ENCODE data around the gene SLC4A3.

Gene SLC4A3

DNA sequence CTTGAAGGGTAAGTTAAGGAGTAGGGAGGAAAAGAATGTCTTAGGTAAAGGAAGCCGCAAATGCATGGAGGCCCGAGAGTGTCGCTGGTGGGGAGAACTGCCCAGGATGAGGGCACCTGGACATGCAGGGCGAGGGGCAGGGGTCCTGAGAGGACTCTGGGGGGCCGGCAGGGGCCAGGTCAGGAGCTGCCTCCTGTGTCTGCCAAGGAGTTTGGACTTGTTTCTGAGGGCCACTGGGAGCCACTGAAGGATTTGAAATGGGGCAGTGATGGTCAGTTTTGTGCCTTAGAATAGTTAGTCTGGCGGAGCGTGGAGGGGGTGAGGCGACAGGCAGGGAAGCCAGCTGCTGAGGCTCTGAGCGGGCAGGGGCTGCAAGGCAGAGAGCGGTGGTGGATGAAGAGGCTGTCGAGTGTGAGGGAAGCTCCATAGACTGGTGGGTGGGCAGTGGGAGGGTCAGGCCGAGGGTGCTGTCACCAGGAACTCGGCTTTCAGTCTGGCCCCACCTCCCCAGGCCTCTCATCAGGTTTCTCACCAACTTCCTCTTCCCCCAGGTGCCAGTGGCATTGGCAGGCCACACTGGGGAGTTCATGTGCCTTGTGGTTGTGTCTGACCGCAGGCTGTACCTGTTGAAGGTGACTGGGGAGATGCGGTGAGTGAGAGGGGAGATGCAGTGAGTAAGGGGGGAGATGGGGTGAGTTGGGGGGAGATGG lies 14.7 kb upstream of the SLC4A3 start:
- no peak for DNase-seq (ENCODE audit: low spot score)

DNA sequence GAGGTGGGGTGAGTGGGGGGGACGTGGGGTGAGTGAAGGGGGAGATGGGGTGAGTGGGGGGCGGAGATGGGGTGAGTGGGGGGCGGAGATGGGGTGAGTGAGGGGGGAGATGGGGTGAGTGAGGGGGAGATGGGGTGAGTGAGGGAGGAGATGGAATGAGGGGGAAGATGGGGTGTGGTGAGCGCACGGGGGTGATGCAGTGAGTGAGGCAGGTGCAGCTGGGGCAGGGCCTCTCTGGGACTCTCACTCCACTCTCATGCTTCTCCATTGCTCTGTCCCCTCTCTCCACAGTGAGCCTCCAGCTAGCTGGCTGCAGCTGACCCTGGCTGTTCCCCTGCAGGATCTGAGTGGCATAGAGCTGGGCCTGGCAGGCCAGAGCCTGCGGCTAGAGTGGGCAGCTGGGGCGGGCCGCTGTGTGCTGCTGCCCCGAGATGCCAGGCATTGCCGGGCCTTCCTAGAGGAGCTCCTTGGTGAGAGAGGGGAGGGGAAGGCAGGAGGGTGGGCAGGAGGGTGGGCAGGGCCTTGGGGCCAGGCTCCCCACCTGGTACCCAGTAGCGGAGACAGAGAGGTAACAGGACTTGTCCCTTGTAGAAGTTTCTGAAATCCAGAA lies 13.9 kb upstream of the SLC4A3 start:
- no peak for DNase-seq (ENCODE audit: low spot score)

DNA sequence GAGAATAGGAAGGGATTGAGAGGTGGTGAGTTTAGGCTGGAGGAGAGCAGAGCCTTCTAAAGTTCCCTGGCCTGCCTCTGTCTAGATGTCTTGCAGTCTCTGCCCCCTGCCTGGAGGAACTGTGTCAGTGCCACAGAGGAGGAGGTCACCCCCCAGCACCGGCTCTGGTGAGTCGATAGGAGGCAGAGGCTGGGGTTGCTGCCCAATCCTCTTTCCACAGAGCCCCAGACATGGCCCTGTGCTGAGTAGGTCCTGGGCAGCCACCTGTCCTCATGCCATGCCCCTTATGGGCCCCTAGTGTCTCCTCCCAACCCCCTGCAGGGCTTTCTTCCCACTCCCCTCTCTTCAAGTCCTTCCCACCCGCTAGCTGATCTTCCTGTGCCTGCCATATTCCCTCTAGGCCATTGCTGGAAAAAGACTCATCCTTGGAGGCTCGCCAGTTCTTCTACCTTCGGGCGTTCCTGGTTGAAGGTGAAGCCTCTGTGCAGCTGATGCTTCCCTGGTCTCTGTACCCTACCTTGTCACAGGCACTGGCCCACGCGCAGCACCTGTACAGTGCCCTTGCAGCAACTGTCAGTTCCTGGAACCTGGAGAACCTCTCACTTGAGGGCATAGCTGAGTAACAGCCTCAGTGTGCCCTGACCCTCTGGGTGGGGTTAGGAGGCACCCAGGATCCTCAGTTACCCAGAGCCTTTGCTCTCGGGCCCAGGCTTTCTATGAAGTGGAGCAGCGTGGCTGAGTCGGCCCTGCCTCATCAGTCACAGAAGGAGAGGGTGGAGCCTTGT lies 13.2 kb upstream of the SLC4A3 start:
- no peak for DNase-seq (ENCODE audit: low spot score)

DNA sequence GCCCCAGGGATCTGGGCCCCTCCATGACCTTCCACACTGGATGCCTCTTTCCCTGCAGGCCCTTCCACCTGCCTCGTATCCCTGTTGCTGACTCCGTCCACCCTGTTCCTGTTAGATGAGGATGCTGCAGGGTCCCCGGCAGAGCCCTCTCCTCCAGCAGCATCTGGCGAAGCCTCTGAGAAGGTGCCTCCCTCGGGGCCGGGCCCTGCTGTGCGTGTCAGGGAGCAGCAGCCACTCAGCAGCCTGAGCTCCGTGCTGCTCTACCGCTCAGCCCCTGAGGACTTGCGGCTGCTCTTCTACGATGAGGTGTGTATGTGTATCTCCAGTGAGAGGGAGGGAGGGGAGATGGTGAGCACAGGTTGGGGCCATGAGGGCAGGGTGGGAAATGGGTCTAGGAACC lies 12.4 kb upstream of the SLC4A3 start:
- no peak for DNase-seq (ENCODE audit: low spot score)

DNA sequence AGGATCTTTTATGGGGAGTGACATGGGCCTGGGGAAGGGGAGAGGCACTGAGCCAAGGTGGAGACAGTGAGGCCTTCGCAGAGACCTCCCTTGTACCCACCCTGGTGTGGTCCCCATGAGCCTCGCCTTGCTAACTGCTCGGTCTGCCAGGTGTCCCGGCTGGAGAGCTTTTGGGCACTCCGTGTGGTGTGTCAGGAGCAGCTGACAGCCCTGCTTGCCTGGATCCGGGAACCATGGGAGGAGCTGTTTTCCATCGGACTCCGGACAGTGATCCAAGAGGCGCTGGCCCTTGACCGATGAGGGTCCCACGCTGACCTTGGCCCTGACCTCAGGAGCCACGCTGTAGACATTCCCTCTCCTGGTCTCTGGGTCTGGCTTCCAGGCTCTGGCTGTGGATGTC lies 11.5 kb upstream of the SLC4A3 start:
- DNase-seq (ENCODE audit: low spot score): no peak

DNA sequence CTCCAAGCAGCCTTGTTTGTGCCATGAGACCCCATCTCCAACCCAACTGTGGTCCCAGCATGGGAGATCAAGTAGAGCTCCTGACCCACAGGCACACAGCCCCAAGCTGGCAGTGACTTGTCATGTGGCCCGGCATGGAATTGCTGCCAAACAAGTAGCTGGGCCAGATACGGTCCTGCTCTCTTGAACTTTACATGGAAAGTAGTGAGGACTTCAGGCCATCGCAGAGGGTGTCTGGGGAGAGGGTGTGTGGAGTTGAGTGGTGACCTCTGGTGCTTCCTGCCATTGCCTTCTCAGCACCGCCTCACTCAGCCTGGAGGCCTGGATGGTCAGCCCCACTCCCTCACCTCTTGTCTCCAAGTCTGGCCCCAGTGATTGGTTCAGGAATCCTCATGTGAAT lies 10.9 kb upstream of the SLC4A3 start:
- no peak for DNase-seq (ENCODE audit: low spot score)

DNA sequence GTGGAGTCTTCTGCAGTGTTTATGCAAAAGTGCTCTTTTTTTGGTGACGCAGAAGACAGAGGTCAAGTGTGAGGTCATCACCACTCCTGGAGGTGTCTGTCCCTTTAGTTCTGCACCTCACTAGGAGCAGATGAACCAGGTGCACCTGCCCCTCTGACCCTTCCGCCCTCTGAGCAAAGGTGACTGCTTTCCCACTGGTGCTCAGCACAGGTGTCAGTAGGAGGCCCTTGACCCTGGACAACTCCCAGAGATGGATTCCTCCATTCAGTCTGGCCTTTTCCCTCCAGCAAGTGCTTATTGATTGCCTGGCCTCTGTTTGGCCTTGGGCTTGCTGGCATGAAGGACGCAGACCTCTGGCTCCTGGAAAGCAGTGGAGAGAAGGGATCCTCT lies 8.7 kb upstream of the SLC4A3 start:
- DNase-seq (ENCODE audit: low spot score): no peak

DNA sequence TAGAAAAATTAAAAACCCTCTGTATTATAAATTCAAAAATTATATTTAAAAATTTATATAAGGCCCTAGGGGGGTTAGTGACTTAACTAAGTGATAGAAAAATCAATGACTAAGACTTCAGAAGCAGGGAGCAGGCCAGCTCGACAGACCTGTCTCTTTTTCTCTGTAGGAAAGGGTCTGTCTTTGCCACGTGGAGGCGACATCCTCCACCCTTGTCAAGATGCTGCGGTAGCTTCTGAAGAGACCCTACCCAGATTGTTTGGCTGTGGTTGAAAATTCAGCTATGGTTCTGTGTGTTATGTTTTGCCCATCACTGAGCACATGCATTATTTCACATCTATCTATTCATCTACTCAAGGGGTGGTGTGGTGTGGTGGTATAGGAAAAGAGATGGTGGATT lies 8.2 kb upstream of the SLC4A3 start:
- DNase-seq (ENCODE audit: low spot score): no peak

DNA sequence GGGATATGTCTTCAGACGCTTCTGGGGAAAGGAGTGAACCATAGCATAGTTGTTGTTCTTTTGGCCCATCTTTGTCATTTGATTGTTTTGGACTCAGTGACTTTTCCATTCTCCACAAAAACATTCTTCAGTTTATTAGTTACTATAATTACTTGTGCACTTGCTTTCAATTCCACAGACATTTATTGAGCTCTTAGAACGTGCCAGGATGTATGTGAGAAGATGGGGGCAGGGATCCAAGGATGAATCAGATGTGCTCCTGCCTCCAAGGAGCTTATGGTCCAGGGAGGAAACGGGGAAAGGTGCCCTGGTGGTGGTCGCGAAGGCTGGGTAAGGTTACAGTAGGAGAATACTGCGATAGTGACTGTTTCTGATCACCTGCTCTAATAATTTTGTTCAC lies 6.9 kb upstream of the SLC4A3 start:
- DNase-seq (ENCODE audit: low spot score): no peak

DNA sequence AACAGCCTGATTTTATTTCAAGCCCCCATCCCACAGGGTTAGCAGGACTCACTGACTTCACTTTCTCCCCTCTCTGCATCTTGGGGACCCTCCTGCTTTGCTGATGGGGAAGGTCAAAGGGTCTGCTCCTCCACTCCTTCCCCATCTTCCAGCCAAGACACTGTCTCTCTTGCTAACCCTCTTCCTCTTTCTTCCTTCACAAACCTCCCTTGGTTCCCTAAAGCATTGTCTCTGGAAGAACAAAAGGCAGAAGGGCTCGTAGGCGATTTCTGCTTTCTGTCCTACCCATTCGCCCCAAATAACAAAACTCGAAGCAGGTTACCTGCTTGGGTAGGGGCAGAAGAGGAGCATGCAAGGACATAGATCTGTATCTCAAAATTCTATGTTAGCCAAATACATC lies 5.5 kb upstream of the SLC4A3 start:
- DNase-seq (ENCODE audit: low spot score): no peak

DNA sequence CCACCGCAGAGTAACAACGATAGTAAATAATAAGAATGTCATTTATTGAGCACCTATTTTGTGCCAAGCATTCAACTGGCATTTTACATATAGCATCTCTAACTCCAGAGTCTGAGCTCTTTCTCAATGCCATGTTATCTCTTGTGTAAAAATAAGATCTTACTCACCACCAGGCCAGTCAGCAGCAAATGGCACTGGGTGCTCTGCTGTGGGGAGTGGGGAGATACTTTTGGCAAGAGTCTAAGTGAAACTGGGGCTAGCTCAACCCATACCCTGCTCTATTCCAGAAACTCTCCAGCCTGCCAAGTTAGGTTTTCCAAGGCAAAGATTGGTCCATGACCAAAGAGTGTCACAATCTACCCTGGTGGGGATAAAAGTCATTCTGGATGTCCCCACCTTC lies 5.0 kb upstream of the SLC4A3 start:
- no peak for DNase-seq (ENCODE audit: low spot score)

DNA sequence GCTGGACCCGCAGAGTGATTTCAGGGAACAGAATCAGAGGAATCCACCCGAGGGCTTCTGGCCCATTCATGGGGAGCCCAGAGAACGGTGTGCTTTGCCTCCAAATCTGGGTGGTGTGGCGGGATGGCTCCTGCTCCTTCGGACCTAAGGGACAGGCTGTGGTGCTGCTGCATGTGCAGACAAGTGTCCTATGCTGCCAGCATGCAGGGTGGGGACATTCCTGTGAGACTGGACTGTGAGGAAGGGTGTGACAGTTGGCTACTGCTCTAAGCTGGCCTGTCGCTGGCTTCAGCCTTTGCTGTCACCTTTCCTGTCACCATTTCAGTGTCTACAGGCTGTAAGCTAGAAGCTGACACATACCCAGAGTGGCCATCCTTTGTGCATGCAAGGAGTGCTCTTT lies 2.9 kb upstream of the SLC4A3 start:
- DNase-seq (ENCODE audit: low spot score): no peak

DNA sequence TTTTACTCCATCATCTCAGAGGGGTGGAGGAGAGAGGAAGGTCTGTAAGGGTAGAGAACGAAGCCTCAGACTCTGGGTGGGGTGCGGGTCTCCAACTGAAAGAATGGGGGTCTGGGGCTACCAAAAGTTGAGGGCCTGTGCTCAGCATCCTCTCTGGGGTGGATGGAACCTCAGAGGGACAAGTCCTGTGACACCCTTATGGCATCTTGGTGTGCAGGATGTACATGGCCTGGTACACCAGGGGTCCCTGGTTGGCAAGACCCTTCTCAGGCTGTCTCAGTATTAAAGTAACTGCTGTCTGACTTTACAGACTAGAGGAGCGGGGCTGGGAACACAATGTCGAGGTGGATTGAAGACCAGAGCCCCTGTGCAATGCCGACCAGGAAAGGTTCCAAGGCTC lies 2.3 kb upstream of the SLC4A3 start:
- DNase-seq (ENCODE audit: low spot score): no peak

DNA sequence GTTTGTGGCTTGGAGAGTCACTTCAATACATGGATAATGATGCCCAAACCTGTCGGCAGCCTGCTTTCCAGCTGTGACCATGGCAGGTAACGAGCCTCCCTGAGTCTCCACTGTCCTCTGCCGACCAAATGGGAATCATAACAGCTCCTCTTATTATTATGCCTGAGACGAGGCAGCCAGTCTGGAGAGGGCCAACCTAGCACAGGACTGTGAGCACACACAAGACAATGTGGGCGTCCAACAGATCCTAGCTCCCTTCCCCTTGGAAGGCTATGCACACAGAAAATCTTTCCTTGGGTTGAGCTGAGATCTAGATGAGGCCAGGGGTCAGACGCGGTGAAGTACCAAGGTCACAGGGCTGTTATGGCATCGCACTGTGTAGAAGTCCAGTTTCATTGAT lies 890 bp upstream of the SLC4A3 start:
- no peak for DNase-seq (ENCODE audit: low spot score)

DNA sequence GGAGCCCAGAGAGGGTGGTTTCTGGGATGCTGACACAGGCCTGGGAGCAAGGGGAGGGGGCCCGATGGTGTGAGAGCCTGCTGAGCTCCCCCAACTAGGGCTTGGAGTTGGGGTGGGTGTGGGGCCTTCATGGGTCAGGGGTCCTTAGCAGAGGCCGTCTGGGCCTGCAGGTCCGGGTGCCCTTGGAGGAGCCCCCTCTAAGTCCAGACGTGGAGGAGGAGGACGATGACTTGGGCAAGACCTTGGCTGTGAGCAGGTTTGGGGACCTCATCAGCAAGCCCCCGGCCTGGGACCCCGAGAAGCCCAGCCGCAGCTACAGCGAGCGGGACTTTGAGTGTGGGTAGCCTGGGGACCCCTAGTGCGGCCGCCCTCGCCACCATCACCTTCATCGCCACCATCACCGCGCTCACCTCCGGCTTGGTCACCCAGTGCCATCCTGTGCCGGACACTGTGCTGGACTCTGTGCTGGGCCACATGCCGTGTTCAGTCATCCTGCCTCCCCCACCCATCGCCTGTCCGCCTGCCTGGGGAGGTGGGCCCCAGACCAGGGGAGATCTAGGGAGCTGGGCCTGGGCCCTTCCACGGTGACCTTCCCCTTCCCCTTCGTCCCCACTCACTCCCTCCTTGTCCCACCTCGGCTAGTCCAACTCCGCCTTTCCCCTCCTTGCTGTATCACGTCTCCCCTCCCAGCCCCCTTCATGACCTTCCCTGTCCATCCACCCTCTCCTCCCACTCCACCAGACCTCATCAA lies 980 bp downstream of the SLC4A3 start:
- no peak for DNase-seq (ENCODE audit: low spot score)

DNA sequence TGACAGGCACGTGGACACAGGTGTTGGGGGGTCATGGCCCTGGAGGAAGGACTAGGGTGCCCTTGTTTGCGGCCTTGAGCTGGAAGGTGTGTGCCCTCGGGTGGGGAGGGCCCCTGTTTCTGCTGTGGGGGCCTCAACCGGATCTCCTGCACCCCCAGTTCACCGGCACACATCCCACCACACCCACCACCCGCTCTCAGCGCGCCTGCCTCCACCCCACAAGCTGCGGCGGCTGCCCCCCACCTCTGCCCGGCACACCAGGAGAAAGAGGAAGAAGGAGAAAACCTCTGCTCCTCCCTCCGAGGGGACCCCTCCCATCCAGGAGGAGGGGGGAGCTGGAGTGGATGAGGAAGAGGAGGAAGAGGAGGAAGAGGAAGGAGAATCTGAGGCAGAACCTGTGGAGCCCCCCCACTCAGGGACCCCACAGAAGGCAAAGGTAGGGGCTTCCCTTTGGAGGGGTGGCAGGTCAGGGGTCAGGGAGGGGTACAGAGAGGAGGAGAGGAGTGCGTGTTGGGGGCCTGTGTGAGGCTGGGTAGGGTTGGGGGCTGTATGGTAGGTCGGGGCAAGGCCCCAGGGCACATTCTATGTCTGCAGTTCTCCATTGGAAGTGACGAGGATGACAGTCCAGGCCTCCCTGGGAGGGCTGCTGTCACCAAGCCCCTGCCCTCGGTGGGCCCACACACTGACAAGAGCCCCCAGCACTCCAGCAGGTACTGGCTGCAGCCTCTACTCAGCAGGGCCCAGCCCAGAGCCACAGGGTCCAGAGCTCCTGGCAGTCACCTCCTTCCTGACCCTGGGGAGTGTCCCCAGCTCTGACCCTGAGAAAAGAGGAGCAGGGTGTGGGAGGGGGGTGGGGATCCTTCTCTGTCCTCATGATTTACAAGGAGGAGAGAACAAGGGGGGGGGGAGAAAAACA lies 1.8 kb downstream of the SLC4A3 start:
- no peak for DNase-seq (ENCODE audit: low spot score)

DNA sequence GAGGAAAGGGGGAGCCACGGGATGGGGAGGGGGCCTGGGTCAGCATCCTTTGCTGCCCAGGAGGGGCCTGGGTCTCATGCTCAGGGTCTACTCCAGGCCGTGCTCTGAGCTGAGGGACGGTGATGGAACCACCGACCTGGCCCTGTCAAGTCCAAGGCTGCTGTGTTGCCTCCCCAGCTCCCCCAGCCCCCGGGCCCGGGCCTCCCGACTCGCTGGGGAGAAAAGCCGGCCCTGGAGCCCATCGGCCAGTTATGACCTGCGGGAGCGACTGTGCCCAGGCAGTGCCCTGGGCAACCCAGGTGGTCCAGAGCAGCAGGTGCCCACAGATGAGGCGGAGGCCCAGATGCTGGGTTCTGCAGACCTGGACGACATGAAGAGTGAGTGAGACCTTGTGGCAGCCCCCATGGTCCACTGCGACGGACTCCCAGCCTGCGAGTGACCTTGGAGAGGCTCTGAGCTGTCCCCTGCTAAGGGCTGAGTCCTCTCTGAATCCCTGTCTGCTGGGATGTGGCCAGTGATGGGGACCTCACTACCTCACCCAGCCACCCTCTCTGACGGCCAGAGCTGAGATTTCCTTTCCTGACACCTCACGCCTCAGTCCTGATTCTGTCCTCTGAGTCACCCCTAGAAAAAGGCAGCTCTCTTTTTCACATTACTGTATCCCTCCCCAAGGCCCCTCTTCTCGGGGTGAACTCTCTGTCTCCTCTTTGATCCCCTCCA lies 2.7 kb downstream of the SLC4A3 start:
- DNase-seq (ENCODE audit: low spot score): no peak

DNA sequence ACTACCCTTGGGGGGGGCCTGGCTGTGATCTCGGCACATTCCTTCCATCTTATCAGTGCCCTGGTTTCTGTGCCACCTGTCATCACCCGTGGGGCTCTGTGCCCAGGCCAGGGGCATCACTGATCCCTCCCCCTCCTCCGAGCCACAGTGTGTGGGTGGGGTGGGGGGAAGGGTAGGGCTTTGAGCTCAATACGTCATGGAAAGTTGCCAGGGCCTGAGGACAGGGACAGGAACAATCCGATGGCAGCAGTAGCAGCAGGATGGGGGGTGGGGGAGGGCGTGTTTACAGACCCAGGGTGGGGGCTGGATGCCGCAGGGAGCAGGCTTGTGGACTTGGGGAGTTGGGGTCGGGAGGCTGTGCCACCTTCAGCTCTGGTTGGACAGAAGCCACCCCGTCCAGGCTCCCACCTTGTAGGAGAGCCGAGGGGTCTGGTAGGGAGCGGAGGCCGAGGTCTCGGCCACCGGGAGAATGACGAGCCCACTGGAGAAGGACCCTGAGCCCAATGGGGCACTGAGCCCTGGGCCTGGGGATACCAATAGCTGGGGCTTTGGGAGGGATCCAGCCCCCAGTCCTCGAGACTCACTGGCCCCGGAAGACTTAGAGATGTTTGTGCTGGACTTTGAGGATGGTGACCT lies 3.5 kb downstream of the SLC4A3 start:
- no peak for DNase-seq (ENCODE audit: low spot score)

DNA sequence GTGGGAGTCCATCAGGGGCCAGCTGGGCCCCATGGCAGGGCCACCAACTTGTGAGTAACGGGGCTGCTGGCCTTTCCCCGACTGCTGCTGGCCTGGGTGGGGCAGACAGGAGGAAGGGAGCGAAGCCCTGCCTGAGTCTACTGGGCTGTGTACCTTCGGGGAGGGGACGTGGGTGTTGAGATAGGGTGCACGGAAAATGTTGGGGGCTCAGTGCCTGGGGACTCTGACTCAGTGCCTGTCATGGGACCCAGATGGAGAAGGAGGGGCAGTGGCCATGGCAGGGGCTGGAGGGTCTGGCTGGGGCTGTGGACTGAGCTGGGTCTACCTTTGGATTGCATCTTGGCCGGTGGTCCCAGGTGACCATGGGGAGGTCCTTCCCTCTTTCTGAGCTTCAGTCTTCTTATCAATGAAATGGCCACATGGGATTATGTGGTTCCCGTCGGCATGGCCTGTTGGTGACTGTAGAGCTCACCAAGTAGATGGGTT lies 4.0 kb downstream of the SLC4A3 start:
- no peak for DNase-seq (ENCODE audit: low spot score)

Data from hematopoietic multipotent progenitor cell treated with erythropoietin and hydrocortisone succinate and interleukin-3 and kit ligand, for 15 days (in vitro differentiated cells).